NCI-H1694 treated with DMSO at 0.1 percent for 48 hours (cell line): Measurements from ENCODE around the gene DEGS1.
A peak's percentile ranks its signal among the peaks of the same experiment; 100 is the strongest.
"Not testable (repeated sequence)": the region's sequence is repeated elsewhere in the genome, so short reads cannot be mapped to it uniquely, and the experiment has no call there.

ENCODE experiments used
- DNase-seq: peaks from one replicate; lab custom pipeline; 2025; lab: John Stamatoyannopoulos, UW

The DEGS1 gene

GRCh38 chr1:224181453-224181810 is 1.6 kb upstream of the DEGS1 start:
- no peak for DNase-seq

- peak; percentile 44 for DNase-seq
Measured at GRCh38 chr1:224182057-224182865, 779 bp upstream of the DEGS1 start.

- DNase-seq, result peak; percentile 45
Measured at GRCh38 chr1:224183591-224184312, 712 bp downstream of the DEGS1 start.

GRCh38 chr1:224185208-224185607 is 2.2 kb downstream of the DEGS1 start:
- DNase-seq, result no peak

GRCh38 chr1:224188286-224188685 is 5.2 kb downstream of the DEGS1 start:
- no peak for DNase-seq

GRCh38 chr1:224189561-224189960 is 6.5 kb downstream of the DEGS1 start:
- no peak for DNase-seq

GRCh38 chr1:224192082-224192788 is 9.2 kb downstream of the DEGS1 start:
- no peak for DNase-seq

GRCh38 chr1:224193319-224193966 is 10.4 kb downstream of the DEGS1 start:
- DNase-seq, result no peak

- DNase-seq, result no peak
Measured at GRCh38 chr1:224196813-224197600, 14.0 kb downstream of the DEGS1 start.

GRCh38 chr1:224198572-224198971 is 15.5 kb downstream of the DEGS1 start:
- peak; percentile 20 for DNase-seq

- no peak for DNase-seq
Measured at GRCh38 chr1:224199679-224200078, 16.6 kb downstream of the DEGS1 start.

- DNase-seq, result no peak
Measured at GRCh38 chr1:224201383-224201782, 18.3 kb downstream of the DEGS1 start.

- DNase-seq, result no peak
Measured at GRCh38 chr1:224201853-224202252, 18.8 kb downstream of the DEGS1 start.

GRCh38 chr1:224203243-224204016 is 20.4 kb downstream of the DEGS1 start:
- DNase-seq, result no peak

GRCh38 chr1:224205438-224205840 is 22.4 kb downstream of the DEGS1 start:
- DNase-seq, result no peak

- DNase-seq, result not testable (repeated sequence)
Measured at GRCh38 chr1:224205931-224206538, 23.0 kb downstream of the DEGS1 start.

- peak; percentile 85 for DNase-seq
Measured at GRCh38 chr1:224211206-224211962, 28.3 kb downstream of the DEGS1 start.

- no peak for DNase-seq
Measured at GRCh38 chr1:224212618-224213061, 29.6 kb downstream of the DEGS1 start.

- DNase-seq, result no peak
Measured at GRCh38 chr1:224213438-224214119, 30.5 kb downstream of the DEGS1 start.
